ENCODE data around the gene MTHFR.

Gene MTHFR

GRCh38 chr1:11835441-11836225 is 29.9 kb upstream of the MTHFR start:
- H3K4me2 ChIP-seq (ENCODE audit: low read length) = no peak overlapping the region
- no CpG with 5 or more reads among the region's 28 CpGs for WGBS (ENCODE audit: extremely low coverage, insufficient coverage, low lambda C conversion rate)
- no peak overlapping the region for H3K23ac ChIP-seq (ENCODE audit: low read length)
- no peak overlapping the region for H2BK120ac ChIP-seq (ENCODE audit: low read depth, low read length)
- DNase-seq = no peak
- H2BK15ac ChIP-seq (replicated peaks; ENCODE audit: low read depth) = no peak overlapping the region
- H3K4ac ChIP-seq (ENCODE audit: low read depth, low read length) = no peak overlapping the region
- no peak overlapping the region for H3K27ac ChIP-seq (ENCODE audit: low read depth, low read length)
- H3K4me3 ChIP-seq (ENCODE audit: low read length) = no peak overlapping the region
- H3K79me1 ChIP-seq (ENCODE audit: low read length) = no peaks in the 10 kb centered on the region
- H3K79me2 ChIP-seq (ENCODE audit: control insufficient read depth, insufficient read depth, low read length) = no peaks in the 10 kb centered on the region
- H4K5ac ChIP-seq (ENCODE audit: low read length) = no peak overlapping the region
- no peak overlapping the region for H3K9ac ChIP-seq (ENCODE audit: low read length)
- H3K18ac ChIP-seq (ENCODE audit: low read length) = no peak overlapping the region
- H3K36me3 ChIP-seq (ENCODE audit: control insufficient read depth, insufficient read depth, low read length) = peaks cover 14% of the 10 kb centered on the region
- no peaks in the 10 kb centered on the region for H3K27me3 ChIP-seq (ENCODE audit: insufficient read depth, low read length, poor library complexity)
- H2BK5ac ChIP-seq (ENCODE audit: low read length) = no peak overlapping the region
- no peak overlapping the region for H4K8ac ChIP-seq (ENCODE audit: low read depth, low read length)
- no peak overlapping the region for H3K56ac ChIP-seq (ENCODE audit: low read length)
- H2AK5ac ChIP-seq (ENCODE audit: low read length) = no peak overlapping the region
- H3K4me1 ChIP-seq (ENCODE audit: control insufficient read depth, low read depth, low read length) = no peaks in the 10 kb centered on the region

GRCh38 chr1:11833900-11834299 is 28.1 kb upstream of the MTHFR start:
- H3K4ac ChIP-seq (ENCODE audit: low read depth, low read length) = no peak overlapping the region

GRCh38 chr1:11833497-11833896 is 27.7 kb upstream of the MTHFR start:
- Histone ChIP-seq H3K27me3 (ENCODE audit: insufficient read depth, low read length, poor library complexity) (no peaks in the 10 kb centered on the region), H3K56ac (ENCODE audit: low read length) (no peak overlapping the region), H3K23ac (ENCODE audit: low read length) (no peak overlapping the region), H3K4me3 (ENCODE audit: low read length) (no peak overlapping the region), H3K9ac (ENCODE audit: low read length) (no peak overlapping the region), H3K79me2 (ENCODE audit: control insufficient read depth, insufficient read depth, low read length) (no peaks in the 10 kb centered on the region), H3K4ac (ENCODE audit: low read depth, low read length) (no peak overlapping the region), H2BK15ac (replicated peaks; ENCODE audit: low read depth) (no peak overlapping the region), H4K5ac (ENCODE audit: low read length) (no peak overlapping the region), H4K8ac (ENCODE audit: low read depth, low read length) (no peak overlapping the region), H2BK5ac (ENCODE audit: low read length) (no peak overlapping the region), H3K4me2 (ENCODE audit: low read length) (no peak overlapping the region), H3K27ac (ENCODE audit: low read depth, low read length) (no peak overlapping the region), H2BK120ac (ENCODE audit: low read depth, low read length) (no peak overlapping the region), H3K4me1 (ENCODE audit: control insufficient read depth, low read depth, low read length) (no peaks in the 10 kb centered on the region), H3K36me3 (ENCODE audit: control insufficient read depth, insufficient read depth, low read length) (peaks cover 19% of the 10 kb centered on the region), H2AK5ac (ENCODE audit: low read length) (no peak overlapping the region), H3K18ac (ENCODE audit: low read length) (no peak overlapping the region), H3K79me1 (ENCODE audit: low read length) (no peaks in the 10 kb centered on the region)
- DNase-seq = no peak
- WGBS (ENCODE audit: extremely low coverage, insufficient coverage, low lambda C conversion rate) = no CpG with 5 or more reads among the region's 8 CpGs

More at GRCh38 chr1:11833900-11834299, 28.1 kb upstream of the MTHFR start:
- Histone ChIP-seq H4K8ac (ENCODE audit: low read depth, low read length) (no peak overlapping the region), H3K9ac (ENCODE audit: low read length) (no peak overlapping the region), H2BK120ac (ENCODE audit: low read depth, low read length) (no peak overlapping the region), H3K36me3 (ENCODE audit: control insufficient read depth, insufficient read depth, low read length) (peaks cover 16% of the 10 kb centered on the region), H2AK5ac (ENCODE audit: low read length) (no peak overlapping the region), H4K5ac (ENCODE audit: low read length) (no peak overlapping the region), H3K27ac (ENCODE audit: low read depth, low read length) (no peak overlapping the region), H2BK5ac (ENCODE audit: low read length) (no peak overlapping the region), H3K27me3 (ENCODE audit: insufficient read depth, low read length, poor library complexity) (no peaks in the 10 kb centered on the region), H3K23ac (ENCODE audit: low read length) (no peak overlapping the region), H3K18ac (ENCODE audit: low read length) (no peak overlapping the region), H3K4me3 (ENCODE audit: low read length) (no peak overlapping the region), H3K4me2 (ENCODE audit: low read length) (no peak overlapping the region), H3K79me2 (ENCODE audit: control insufficient read depth, insufficient read depth, low read length) (no peaks in the 10 kb centered on the region), H2BK15ac (replicated peaks; ENCODE audit: low read depth) (no peak overlapping the region), H3K56ac (ENCODE audit: low read length) (no peak overlapping the region), H3K79me1 (ENCODE audit: low read length) (no peaks in the 10 kb centered on the region), H3K4me1 (ENCODE audit: control insufficient read depth, low read depth, low read length) (no peaks in the 10 kb centered on the region)
- DNase-seq = no peak
- WGBS (ENCODE audit: extremely low coverage, insufficient coverage, low lambda C conversion rate) = no CpG with 5 or more reads among the region's 13 CpGs

- peaks cover 20% of the 10 kb centered on the region for H3K36me3 ChIP-seq (ENCODE audit: control insufficient read depth, insufficient read depth, low read length)
- H2BK120ac ChIP-seq (ENCODE audit: low read depth, low read length) = no peak overlapping the region
- no peak overlapping the region for H3K9ac ChIP-seq (ENCODE audit: low read length)
- DNase-seq = no peak
- H3K27me3 ChIP-seq (ENCODE audit: insufficient read depth, low read length, poor library complexity) = no peaks in the 10 kb centered on the region
- no peak overlapping the region for H2BK15ac ChIP-seq (replicated peaks; ENCODE audit: low read depth)
- H4K8ac ChIP-seq (ENCODE audit: low read depth, low read length) = no peak overlapping the region
- H4K5ac ChIP-seq (ENCODE audit: low read length) = no peak overlapping the region
- H3K4me1 ChIP-seq (ENCODE audit: control insufficient read depth, low read depth, low read length) = no peaks in the 10 kb centered on the region
- no peak overlapping the region for H3K4me3 ChIP-seq (ENCODE audit: low read length)
- H2BK5ac ChIP-seq (ENCODE audit: low read length) = no peak overlapping the region
- no peak overlapping the region for H2AK5ac ChIP-seq (ENCODE audit: low read length)
- no peak overlapping the region for H3K56ac ChIP-seq (ENCODE audit: low read length)
- H3K23ac ChIP-seq (ENCODE audit: low read length) = no peak overlapping the region
- H3K18ac ChIP-seq (ENCODE audit: low read length) = no peak overlapping the region
- no peak overlapping the region for H3K27ac ChIP-seq (ENCODE audit: low read depth, low read length)
- no peaks in the 10 kb centered on the region for H3K79me1 ChIP-seq (ENCODE audit: low read length)
- H3K79me2 ChIP-seq (ENCODE audit: control insufficient read depth, insufficient read depth, low read length) = no peaks in the 10 kb centered on the region
- H3K4me2 ChIP-seq (ENCODE audit: low read length) = no peak overlapping the region
- H3K4ac ChIP-seq (ENCODE audit: low read depth, low read length) = no peak overlapping the region
- WGBS (ENCODE audit: extremely low coverage, insufficient coverage, low lambda C conversion rate) = no CpG with 5 or more reads among the region's 9 CpGs
Observed at GRCh38 chr1:11831945-11832725, 26.4 kb upstream of the MTHFR start.

- Histone ChIP-seq H3K79me2 (ENCODE audit: control insufficient read depth, insufficient read depth, low read length) (no peaks in the 10 kb centered on the region), H4K8ac (ENCODE audit: low read depth, low read length) (no peak overlapping the region), H2BK15ac (replicated peaks; ENCODE audit: low read depth) (no peak overlapping the region), H4K5ac (ENCODE audit: low read length) (no peak overlapping the region), H3K9ac (ENCODE audit: low read length) (no peak overlapping the region), H3K79me1 (ENCODE audit: low read length) (no peaks in the 10 kb centered on the region), H3K23ac (ENCODE audit: low read length) (no peak overlapping the region), H3K4me3 (ENCODE audit: low read length) (no peak overlapping the region), H3K4me1 (ENCODE audit: control insufficient read depth, low read depth, low read length) (no peaks in the 10 kb centered on the region), H2AK5ac (ENCODE audit: low read length) (no peak overlapping the region), H3K4me2 (ENCODE audit: low read length) (no peak overlapping the region), H3K18ac (ENCODE audit: low read length) (no peak overlapping the region), H3K27ac (ENCODE audit: low read depth, low read length) (no peak overlapping the region), H3K27me3 (ENCODE audit: insufficient read depth, low read length, poor library complexity) (no peaks in the 10 kb centered on the region), H2BK5ac (ENCODE audit: low read length) (no peak overlapping the region), H3K56ac (ENCODE audit: low read length) (no peak overlapping the region), H3K36me3 (ENCODE audit: control insufficient read depth, insufficient read depth, low read length) (peaks cover 15% of the 10 kb centered on the region), H2BK120ac (ENCODE audit: low read depth, low read length) (no peak overlapping the region), H3K4ac (ENCODE audit: low read depth, low read length) (no peak overlapping the region)
- no CpG with 5 or more reads among the region's 19 CpGs for WGBS (ENCODE audit: extremely low coverage, insufficient coverage, low lambda C conversion rate)
- DNase-seq = no peak
Observed at GRCh38 chr1:11828511-11828910, 22.7 kb upstream of the MTHFR start.

All from mesendoderm (in vitro differentiated cells).